Prostate gland (tissue), 2 donors: ENCODE results near the gene GNAZ. TPM values are rescaled to one million over a fixed set of nuclear protein-coding genes. Genes with fewer than 3 reads are reported as not detected.

ENCODE experiments used
- DNase-seq: peaks from one replicate; pipeline ENCODE4 v3.0.0-alpha.2; 2019; ENCODE audit warnings: low spot score
- H3K27ac ChIP-seq, 2 donors: fragments of 200-600 bp; sonication (generic); 2 replicates each; pipeline ENCODE4 v1.5.1; 2017 to 2019
- H3K27me3 ChIP-seq: fragments of 200-600 bp; sonication (generic); replicated peaks from 2 replicates; pipeline ENCODE4 v1.5.1; 2019; ENCODE audit not compliant: insufficient read depth
- H3K36me3 ChIP-seq, 2 donors: fragments of 200-600 bp; sonication (generic); 1 replicate in 1 of 2; 2 replicates in 1 of 2; pipeline versions ENCODE4 v1.5.1 to v1.8.1; 2017 to 2019
- H3K4me1 ChIP-seq: fragments of 200-600 bp; sonication (generic); replicated peaks from 2 replicates; pipeline ENCODE4 v1.5.1; 2019
- H3K4me3 ChIP-seq, 2 donors: fragments of 200-600 bp; sonication (generic); 2 replicates each; pipeline ENCODE4 v1.5.1; 2017 to 2019
- H3K9me3 ChIP-seq: fragments of 200-600 bp; sonication (generic); 2 replicates; pipeline ENCODE4 v1.5.1; 2017
- POLR2A ChIP-seq: fragments of 450-650 bp; IDR thresholded peaks from one replicate; pipeline ENCODE4 v1.6.1; 2016; ENCODE audit warnings: antibody characterized with exemption, mild to moderate bottlenecking
- POLR2AphosphoS5 ChIP-seq: sonication (generic); formaldehyde crosslinking; IDR thresholded peaks from one replicate; pipeline ENCODE4 v1.6.1; 2017; ENCODE audit warnings: antibody characterized with exemption
- WGBS: methylation state at CpG from one replicate; pipeline ENCODE4 v1.1.5; 2018; 5-methylcytosine and 5-hydroxymethylcytosine counted together
- intact Hi-C: fragments of 100-400 bp; cut with DNase I; formaldehyde crosslinking; loops from one replicate; pipeline ENCODE4 v1.14.2; 2022
- total RNA-seq, 2 donors: library from RNA; depleted of rRNA; stranded (reverse); fragments of >200 nt; gene quantifications; one replicate each; pipeline ENCODE4 v1.1.0, GENCODE V29; 2016
- TF ChIP-seq, protein P1 (sequence below), 4 experiments: fragments of 200-600 bp in 2 of 4; fragments of 450-650 bp in 2 of 4; sonication (generic) in 2 of 4; IDR thresholded peaks; 1 replicate in 3 of 4; 2 replicates in 1 of 4; pipeline ENCODE4 v1.5.1; 2016 to 2019; ENCODE audit warnings: antibody characterized with exemption in 4 of 4, mild to moderate bottlenecking in 2 of 4, moderate library complexity in 2 of 4

GNAZ gene
- total RNA-seq, 2 donors from 2014 or later, result 5.7 to 22.6 TPM

DNA sequence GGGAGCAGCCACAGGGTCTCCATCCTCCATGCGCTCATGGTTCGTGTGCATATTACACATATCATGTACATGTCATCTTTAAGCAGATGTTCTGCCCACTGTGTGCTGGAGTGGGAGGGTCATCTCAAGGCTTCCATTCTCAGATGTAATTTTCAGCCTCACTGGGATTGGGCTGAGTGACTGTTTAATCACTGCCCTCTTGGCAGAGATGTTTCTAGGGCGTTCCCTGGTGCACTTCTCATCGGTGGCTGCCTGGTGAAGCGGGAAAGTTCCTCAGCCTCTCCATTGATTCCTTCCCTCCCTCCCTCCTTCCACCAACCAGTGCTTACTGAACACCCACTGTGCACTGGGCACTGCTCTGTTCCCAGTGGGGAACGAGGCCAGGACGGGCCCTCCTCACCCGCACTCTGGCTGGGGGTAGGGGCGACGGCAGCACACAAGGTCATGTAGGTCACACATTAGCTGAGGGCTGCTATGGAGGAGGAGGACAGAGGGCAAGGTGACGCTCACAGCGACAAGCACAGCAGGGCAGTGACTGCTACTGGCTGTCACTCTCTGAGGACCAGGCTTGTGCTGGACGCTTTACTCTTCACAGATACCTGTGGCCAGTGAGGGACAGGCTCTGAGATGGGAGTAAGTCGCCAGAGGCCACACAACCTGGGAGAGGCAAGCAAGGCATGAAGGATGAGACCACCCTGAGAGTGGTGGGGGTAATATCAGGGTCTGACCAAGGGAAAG is 22.9 kb downstream of the GNAZ start:
- Histone ChIP-seq H3K4me1 (peaks cover 4% of the 10 kb centered on the region), H3K27me3 (no peaks in the 10 kb centered on the region), H3K36me3 (no peaks in the 10 kb centered on the region), H3K9me3 (no peaks in the 10 kb centered on the region), H3K4me3 (no peak overlapping the region), H3K27ac (no peak overlapping the region)
- TF ChIP-seq POLR2AphosphoS5 (no peak), POLR2A (no peak)
- TF ChIP-seq, protein P1, sequence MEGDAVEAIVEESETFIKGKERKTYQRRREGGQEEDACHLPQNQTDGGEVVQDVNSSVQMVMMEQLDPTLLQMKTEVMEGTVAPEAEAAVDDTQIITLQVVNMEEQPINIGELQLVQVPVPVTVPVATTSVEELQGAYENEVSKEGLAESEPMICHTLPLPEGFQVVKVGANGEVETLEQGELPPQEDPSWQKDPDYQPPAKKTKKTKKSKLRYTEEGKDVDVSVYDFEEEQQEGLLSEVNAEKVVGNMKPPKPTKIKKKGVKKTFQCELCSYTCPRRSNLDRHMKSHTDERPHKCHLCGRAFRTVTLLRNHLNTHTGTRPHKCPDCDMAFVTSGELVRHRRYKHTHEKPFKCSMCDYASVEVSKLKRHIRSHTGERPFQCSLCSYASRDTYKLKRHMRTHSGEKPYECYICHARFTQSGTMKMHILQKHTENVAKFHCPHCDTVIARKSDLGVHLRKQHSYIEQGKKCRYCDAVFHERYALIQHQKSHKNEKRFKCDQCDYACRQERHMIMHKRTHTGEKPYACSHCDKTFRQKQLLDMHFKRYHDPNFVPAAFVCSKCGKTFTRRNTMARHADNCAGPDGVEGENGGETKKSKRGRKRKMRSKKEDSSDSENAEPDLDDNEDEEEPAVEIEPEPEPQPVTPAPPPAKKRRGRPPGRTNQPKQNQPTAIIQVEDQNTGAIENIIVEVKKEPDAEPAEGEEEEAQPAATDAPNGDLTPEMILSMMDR (IDR thresholded peaks at IDR 0.05), result no peak
- intact Hi-C loops, result no loop called here
- DNase-seq, result no peak
- 89% methylated on average over 14 of the region's 14 CpGs for WGBS

GRCh38 chr22:23094260-23094659 is 23.9 kb downstream of the GNAZ start:
- H3K4me3 ChIP-seq, result no peak overlapping the region
- 83% methylated on average over 9 of the region's 9 CpGs for WGBS
- no peak for DNase-seq
- no peaks in the 10 kb centered on the region for H3K36me3 ChIP-seq
- intact Hi-C loops, result no loop called here
- no peaks in the 10 kb centered on the region for H3K9me3 ChIP-seq
- TF ChIP-seq, protein P1 (IDR thresholded peaks at IDR 0.05), result no peak
- no peak for TF ChIP-seq POLR2A
- TF ChIP-seq POLR2AphosphoS5, result no peak
- peaks cover 9% of the 10 kb centered on the region for H3K4me1 ChIP-seq
- H3K27me3 ChIP-seq, result no peaks in the 10 kb centered on the region
- no peak overlapping the region for H3K27ac ChIP-seq

GRCh38 chr22:23094695-23095681 is 24.7 kb downstream of the GNAZ start:
- no peaks in the 10 kb centered on the region for H3K36me3 ChIP-seq
- intact Hi-C loops, result no loop called here
- peaks cover 14% of the 10 kb centered on the region for H3K4me1 ChIP-seq
- TF ChIP-seq, protein P1 (IDR thresholded peaks at IDR 0.05), result no peak
- TF ChIP-seq POLR2A (no peak), POLR2AphosphoS5 (no peak)
- no peak overlapping the region for H3K4me3 ChIP-seq
- no peaks in the 10 kb centered on the region for H3K9me3 ChIP-seq
- no peak overlapping the region for H3K27ac ChIP-seq
- no peak for DNase-seq
- WGBS, result 88% methylated on average over 28 of the region's 31 CpGs
- no peaks in the 10 kb centered on the region for H3K27me3 ChIP-seq

DNA sequence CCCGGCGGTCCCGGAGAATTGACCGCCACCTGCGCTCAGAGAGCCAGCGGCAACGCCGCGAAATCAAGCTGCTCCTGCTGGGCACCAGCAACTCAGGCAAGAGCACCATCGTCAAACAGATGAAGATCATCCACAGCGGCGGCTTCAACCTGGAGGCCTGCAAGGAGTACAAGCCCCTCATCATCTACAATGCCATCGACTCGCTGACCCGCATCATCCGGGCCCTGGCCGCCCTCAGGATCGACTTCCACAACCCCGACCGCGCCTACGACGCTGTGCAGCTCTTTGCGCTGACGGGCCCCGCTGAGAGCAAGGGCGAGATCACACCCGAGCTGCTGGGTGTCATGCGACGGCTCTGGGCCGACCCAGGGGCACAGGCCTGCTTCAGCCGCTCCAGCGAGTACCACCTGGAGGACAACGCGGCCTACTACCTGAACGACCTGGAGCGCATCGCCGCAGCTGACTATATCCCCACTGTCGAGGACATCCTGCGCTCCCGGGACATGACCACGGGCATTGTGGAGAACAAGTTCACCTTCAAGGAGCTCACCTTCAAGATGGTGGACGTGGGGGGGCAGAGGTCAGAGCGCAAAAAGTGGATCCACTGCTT is 25.5 kb downstream of the GNAZ start:
- peaks cover 14% of the 10 kb centered on the region for H3K4me1 ChIP-seq
- 98% methylated on average over 35 of the region's 45 CpGs for WGBS
- intact Hi-C loops, result no loop called here

More for the DNA sequence above, 25.5 kb downstream of the GNAZ start:
- Histone ChIP-seq H3K36me3 (no peaks in the 10 kb centered on the region), H3K9me3 (no peaks in the 10 kb centered on the region), H3K27me3 (no peaks in the 10 kb centered on the region), H3K27ac (no peak overlapping the region), H3K4me3 (no peak overlapping the region)
- no peak for TF ChIP-seq POLR2AphosphoS5
- TF ChIP-seq, protein P1 (IDR thresholded peaks at IDR 0.05), result no peak
- no peak for TF ChIP-seq POLR2A
- no peak for DNase-seq
